Tibial artery (tissue), 4 donors: Measurements from ENCODE around the gene TXNIP.
A peak's percentile ranks its signal among the peaks of the same experiment; 100 is the strongest.

Experiments used
- DNase-seq, 2 donors: peaks; one replicate each; pipeline ENCODE4 v3.0.0-alpha.2; 2019
- H3K27ac ChIP-seq, 2 donors: fragments of 200-600 bp; sonication (generic) in 1 of 2; 1 replicate in 1 of 2; 2 replicates in 1 of 2; pipeline ENCODE4 v1.5.1; 2018 to 2019; ENCODE audit warnings: mild to moderate bottlenecking in 1 of 2
- H3K27me3 ChIP-seq, 2 donors: fragments of 200-600 bp; sonication (generic) in 1 of 2; one replicate each; pipeline versions ENCODE4 v1.5.1 to v1.6.0; 2016 to 2019
- H3K36me3 ChIP-seq, 3 donors: fragments of 200-600 bp; sonication (generic) in 2 of 3; one replicate each; pipeline ENCODE4 v1.5.1; 2016 to 2019; ENCODE audit warnings: mild to moderate bottlenecking in 2 of 3
- H3K4me1 ChIP-seq, 4 donors: fragments of 200-600 bp; sonication (generic) in 2 of 4; 1 replicate in 3 of 4; 2 replicates in 1 of 4; pipeline ENCODE4 v1.5.1; 2016 to 2019
- H3K4me3 ChIP-seq, 2 donors: fragments of 200-600 bp; sonication (generic) in 1 of 2; 1 replicate in 1 of 2; 2 replicates in 1 of 2; pipeline ENCODE4 v1.5.1; 2018 to 2019; ENCODE audit warnings: mild to moderate bottlenecking in 2 of 2
- H3K9me3 ChIP-seq, 3 donors: fragments of 200-600 bp; sonication (generic) in 1 of 3; one replicate each; pipeline ENCODE4 v1.5.1; 2016 to 2019
- CTCF ChIP-seq, 2 experiments: fragments of 200-600 bp in 1 of 2; fragments of 450-650 bp in 1 of 2; IDR thresholded peaks; one replicate each; pipeline ENCODE4 v1.5.1; 2017 to 2019; ENCODE audit warnings: antibody characterized with exemption in 2 of 2, mild to moderate bottlenecking in 1 of 2, moderate library complexity in 1 of 2
- intact Hi-C: fragments of 100-400 bp; cut with DNase I; formaldehyde crosslinking; loops from one replicate; pipeline ENCODE4 v1.15.0; 2023; ENCODE audit warnings: low total_unique reads

TXNIP gene

GRCh38 chr1:145999321-146000024, 3.1 kb upstream of the TXNIP start:
- peaks cover 0 to 46% (median 33%) of the 10 kb centered on the region in 4 donors for H3K4me1 ChIP-seq
- no peaks in the 10 kb centered on the region for H3K9me3 ChIP-seq
- TF ChIP-seq CTCF (IDR thresholded peaks at IDR 0.05), result no peak
- H3K27ac ChIP-seq, result peak overlapping the region; percentile 85 to 90
- no peaks in the 10 kb centered on the region for H3K27me3 ChIP-seq
- DNase-seq, result peak; percentile 61 to 78
- peaks cover 8 to 15% (median 12%) of the 10 kb centered on the region in 3 donors for H3K36me3 ChIP-seq
- intact Hi-C loops, result no loop called here
- H3K4me3 ChIP-seq, result peak overlapping the region; percentile 0 to 1

- peak overlapping the region; percentile 85 to 90 for H3K27ac ChIP-seq
- intact Hi-C loops, result no loop called here
- peak; percentile 6 to 12 for TF ChIP-seq CTCF (IDR thresholded peaks at IDR 0.05)
- peak overlapping the region; percentile 68 to 77 for H3K4me3 ChIP-seq
- peaks cover 26 to 33% (median 30%) of the 10 kb centered on the region in 3 donors for H3K36me3 ChIP-seq
- no peaks in the 10 kb centered on the region for H3K9me3 ChIP-seq
- H3K4me1 ChIP-seq, result peaks cover 0 to 64% (median 44%) of the 10 kb centered on the region in 4 donors
- no peak for DNase-seq
- no peaks in the 10 kb centered on the region for H3K27me3 ChIP-seq
Measured at GRCh38 chr1:145997718-145998023, 1.3 kb upstream of the TXNIP start.

- intact Hi-C loops, result no loop called here
- no peaks in the 10 kb centered on the region for H3K27me3 ChIP-seq
- peaks cover 31 to 36% (median 35%) of the 10 kb centered on the region in 3 donors for H3K36me3 ChIP-seq
- peaks cover 0 to 69% (median 48%) of the 10 kb centered on the region in 4 donors for H3K4me1 ChIP-seq
- TF ChIP-seq CTCF (IDR thresholded peaks at IDR 0.05), result no peak
- H3K4me3 ChIP-seq, result peak overlapping the region; percentile 68 to 77
- peak overlapping the region; percentile 85 to 90 for H3K27ac ChIP-seq
- no peaks in the 10 kb centered on the region for H3K9me3 ChIP-seq
- peak; percentile 66 to 74 for DNase-seq
Measured at GRCh38 chr1:145997016-145997717, 788 bp upstream of the TXNIP start.

GRCh38 chr1:145995964-145996432, 381 bp downstream of the TXNIP start:
- Histone ChIP-seq H3K4me1 (peaks cover 0 to 66% (median 49%) of the 10 kb centered on the region in 4 donors), H3K27me3 (no peaks in the 10 kb centered on the region), H3K27ac (peak overlapping the region; percentile 85 to 90), H3K36me3 (peaks cover 31 to 38% (median 36%) of the 10 kb centered on the region in 3 donors), H3K4me3 (peak overlapping the region; percentile 68 to 77), H3K9me3 (no peaks in the 10 kb centered on the region)
- intact Hi-C loops, result no loop called here
- TF ChIP-seq CTCF (IDR thresholded peaks at IDR 0.05), result no peak
- peak in 1 of 2 donors; percentile 64 for DNase-seq

- peaks cover 0 to 66% (median 50%) of the 10 kb centered on the region in 4 donors for H3K4me1 ChIP-seq
- peak; percentile 13 to 33 for DNase-seq
Measured at GRCh38 chr1:145995148-145995881, 1.1 kb downstream of the TXNIP start.

More at GRCh38 chr1:145995148-145995881, 1.1 kb downstream of the TXNIP start:
- H3K4me3 ChIP-seq, result peak overlapping the region; percentile 68 to 77
- H3K9me3 ChIP-seq, result no peaks in the 10 kb centered on the region
- intact Hi-C loops, result no loop called here
- H3K36me3 ChIP-seq, result peaks cover 31 to 38% (median 36%) of the 10 kb centered on the region in 3 donors
- H3K27ac ChIP-seq, result peak overlapping the region; percentile 85 to 90
- no peaks in the 10 kb centered on the region for H3K27me3 ChIP-seq
- TF ChIP-seq CTCF (IDR thresholded peaks at IDR 0.05), result no peak
